Measurements from ENCODE around the gene TADA3. TPM values are rescaled to one million over a fixed set of nuclear protein-coding genes. Genes with fewer than 3 reads are reported as not detected.

Gene TADA3
- total and polyA plus RNA-seq, 2 of the 4 experiments (the other 2 are of a cell fraction): 68.0 to 83.0 TPM

DNA sequence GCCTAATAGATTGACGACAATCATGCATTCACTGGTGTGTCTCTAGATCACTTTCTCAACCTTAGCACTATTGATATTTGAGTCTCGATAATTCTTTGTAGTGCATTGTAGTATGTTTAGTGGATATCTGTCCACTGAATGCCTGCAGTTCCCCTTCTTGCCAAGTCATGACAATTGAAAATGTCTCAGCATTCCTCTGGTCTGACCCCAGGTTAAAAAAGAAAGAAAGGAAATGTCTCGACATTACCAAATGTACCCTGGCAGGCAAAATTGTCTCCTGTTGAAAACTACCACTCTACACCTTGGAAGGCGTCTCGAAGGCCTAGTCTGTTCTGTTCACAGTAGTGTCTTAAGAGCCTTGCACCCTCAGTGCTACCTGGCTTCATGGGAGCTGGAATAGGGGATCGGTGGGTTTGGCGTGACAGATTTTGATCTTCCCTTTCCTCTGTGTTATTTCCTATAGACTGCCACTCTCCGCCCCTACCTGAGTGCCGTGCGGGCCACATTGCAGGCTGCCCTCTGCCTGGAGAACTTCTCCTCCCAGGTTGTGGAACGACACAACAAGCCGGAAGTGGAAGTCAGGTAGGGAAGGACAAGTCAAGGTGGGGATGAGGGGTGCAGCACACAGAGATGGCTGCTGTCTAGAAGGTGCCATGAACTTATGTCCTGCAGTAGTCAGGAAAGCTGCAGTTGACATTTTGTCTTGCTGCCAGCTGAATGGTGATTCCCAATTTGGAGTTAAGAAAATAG, 5.1 kb upstream of the TADA3 start:
- Histone ChIP-seq H2BK120ac (ENCODE audit: low read depth, low read length) (no peak overlapping the region), H3K27ac (ENCODE audit: insufficient read depth, low read length) (no peak overlapping the region), H3K4ac (ENCODE audit: low read depth, low read length) (no peak overlapping the region), H2BK5ac (ENCODE audit: low read depth, low read length, poor library complexity, severe bottlenecking) (no peak overlapping the region), H3K9me3 (ENCODE audit: control insufficient read depth, insufficient read depth, low read length) (no peaks in the 10 kb centered on the region), H4K91ac (ENCODE audit: insufficient read depth, low read depth, low read length) (no peak overlapping the region), H4K20me1 (ENCODE audit: insufficient read depth, low read length) (peaks cover 31% of the 10 kb centered on the region; the same call in 1 of the 2 replicates), H3K4me3 (ENCODE audit: insufficient read depth, low read depth, low read length) (no peak overlapping the region), H4K5ac (ENCODE audit: low read depth, low read length) (no peak overlapping the region), H2BK15ac (ENCODE audit: low read depth, low read length) (no peak overlapping the region), H3K4me1 (ENCODE audit: control insufficient read depth, insufficient read depth, low read length) (no peaks in the 10 kb centered on the region), H3K56ac (ENCODE audit: extremely low read depth, insufficient read depth, low read length) (no peak overlapping the region), H3K18ac (ENCODE audit: low read depth, low read length) (no peak overlapping the region), H2BK20ac (ENCODE audit: low read depth, low read length) (no peak overlapping the region), H3K9me1 (ENCODE audit: insufficient read depth, low read length) (0 out of 2 replicates have a peak, but pooled peaks cover 4% of the 10 kb centered on the region), H2AK5ac (ENCODE audit: low read depth, low read length) (no peak overlapping the region), H2AK9ac (replicated peaks; ENCODE audit: low read depth, low read length, poor library complexity) (no peak overlapping the region), H3K27me3 (ENCODE audit: control insufficient read depth, insufficient read depth, low read length) (no peaks in the 10 kb centered on the region), H3K79me1 (ENCODE audit: low read depth in 1 of 2, low read length in 2 of 2) (peaks cover 34 to 58% of the 10 kb centered on the region in 2 experiments), H2AFZ (replicated peaks; ENCODE audit: low read length, poor library complexity) (no peak overlapping the region), H3K14ac (replicated peaks; ENCODE audit: low read depth, low read length) (no peak overlapping the region), H3K36me3 (ENCODE audit: control insufficient read depth, insufficient read depth, low read length) (peaks cover 47% of the 10 kb centered on the region), H3K4me2 (ENCODE audit: low read depth, low read length) (no peak overlapping the region), H3K23ac (ENCODE audit: low read depth, low read length) (no peak overlapping the region), H4K8ac (ENCODE audit: low read depth in 2 of 2, low read length in 2 of 2) (no peak overlapping the region), H3K9ac (ENCODE audit: low read depth, low read length) (no peak overlapping the region)
- WGBS, 2 experiments (ENCODE audit: extremely low coverage in 2 of 2, insufficient read length in 1 of 2): 93% methylated on average over 2 of the region's 12 CpGs; no CpG with 5 or more reads in 1 of the 2 experiments
- ATAC-seq (ENCODE audit: low read depth) (no peak), DNase-seq (no peak)
- dilution Hi-C loops (cut with HindIII; ENCODE audit: low sequenced_read_pairs, unreplicated experiment) (no loop called here), in situ Hi-C loops (cut with MboI; ENCODE audit: low sequenced_read_pairs) (no loop called here), intact Hi-C loops (cut with micrococcal nuclease) (no loop called here)
- POLR2A ChIA-PET (ENCODE audit: unreplicated experiment): interaction anchor here (0.7 kb wide), 1 partner anchor 395 kb away, joined by 3 read pairs; no protein-coding TSS in a partner anchor
- no peak for TF ChIP-seq POLR2A (IDR thresholded peaks at IDR 0.05; ENCODE audit: low read depth, low read length)
- TF ChIP-seq MAFK (IDR thresholded peaks at IDR 0.05; ENCODE audit: low read depth, low read length): no peak
- TF ChIP-seq MAZ (IDR thresholded peaks at IDR 0.05; ENCODE audit: borderline replicate concordance, low read depth, low read length): no peak
- no peak for TF ChIP-seq RCOR1 (IDR thresholded peaks at IDR 0.05; ENCODE audit: insufficient replicate concordance, low read length)
- no peak for TF ChIP-seq CEBPB (IDR thresholded peaks at IDR 0.05; ENCODE audit: low read depth, low read length)
- TF ChIP-seq SMC3 (IDR thresholded peaks at IDR 0.05; ENCODE audit: low read depth, low read length): no peak
- no peak for TF ChIP-seq BHLHE40 (IDR thresholded peaks at IDR 0.05; ENCODE audit: low read depth, low read length)
- no peak for TF ChIP-seq RAD21 (IDR thresholded peaks at IDR 0.05; ENCODE audit: low read length)
- TF ChIP-seq RFX5 (IDR thresholded peaks at IDR 0.05; ENCODE audit: low read depth, low read length): no peak
- TF ChIP-seq, protein P1, sequence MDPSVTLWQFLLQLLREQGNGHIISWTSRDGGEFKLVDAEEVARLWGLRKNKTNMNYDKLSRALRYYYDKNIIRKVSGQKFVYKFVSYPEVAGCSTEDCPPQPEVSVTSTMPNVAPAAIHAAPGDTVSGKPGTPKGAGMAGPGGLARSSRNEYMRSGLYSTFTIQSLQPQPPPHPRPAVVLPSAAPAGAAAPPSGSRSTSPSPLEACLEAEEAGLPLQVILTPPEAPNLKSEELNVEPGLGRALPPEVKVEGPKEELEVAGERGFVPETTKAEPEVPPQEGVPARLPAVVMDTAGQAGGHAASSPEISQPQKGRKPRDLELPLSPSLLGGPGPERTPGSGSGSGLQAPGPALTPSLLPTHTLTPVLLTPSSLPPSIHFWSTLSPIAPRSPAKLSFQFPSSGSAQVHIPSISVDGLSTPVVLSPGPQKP (IDR thresholded peaks at IDR 0.05; ENCODE audit: borderline replicate concordance, low read depth, low read length): no peak
- TF ChIP-seq, protein P2, sequence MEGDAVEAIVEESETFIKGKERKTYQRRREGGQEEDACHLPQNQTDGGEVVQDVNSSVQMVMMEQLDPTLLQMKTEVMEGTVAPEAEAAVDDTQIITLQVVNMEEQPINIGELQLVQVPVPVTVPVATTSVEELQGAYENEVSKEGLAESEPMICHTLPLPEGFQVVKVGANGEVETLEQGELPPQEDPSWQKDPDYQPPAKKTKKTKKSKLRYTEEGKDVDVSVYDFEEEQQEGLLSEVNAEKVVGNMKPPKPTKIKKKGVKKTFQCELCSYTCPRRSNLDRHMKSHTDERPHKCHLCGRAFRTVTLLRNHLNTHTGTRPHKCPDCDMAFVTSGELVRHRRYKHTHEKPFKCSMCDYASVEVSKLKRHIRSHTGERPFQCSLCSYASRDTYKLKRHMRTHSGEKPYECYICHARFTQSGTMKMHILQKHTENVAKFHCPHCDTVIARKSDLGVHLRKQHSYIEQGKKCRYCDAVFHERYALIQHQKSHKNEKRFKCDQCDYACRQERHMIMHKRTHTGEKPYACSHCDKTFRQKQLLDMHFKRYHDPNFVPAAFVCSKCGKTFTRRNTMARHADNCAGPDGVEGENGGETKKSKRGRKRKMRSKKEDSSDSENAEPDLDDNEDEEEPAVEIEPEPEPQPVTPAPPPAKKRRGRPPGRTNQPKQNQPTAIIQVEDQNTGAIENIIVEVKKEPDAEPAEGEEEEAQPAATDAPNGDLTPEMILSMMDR (conservative IDR thresholded peaks at IDR 0.05; ENCODE audit: low read depth, low read length): no peak
- no peak for TF ChIP-seq CHD1 (IDR thresholded peaks at IDR 0.05; ENCODE audit: low read depth, low read length)
- no TSS peak for BruUV-seq (replicated peaks)
- CTCF ChIA-PET: no interaction called here

All from IMR-90 (cell line).